22Rv1 (cell line): ENCODE results near the gene TMLHE.

Experiments
- ZFX ChIP-seq: fragments of 450-650 bp; IDR thresholded peaks from 2 replicates; pipeline ENCODE4 v1.6.1; 2017; ENCODE audit warnings: antibody characterized with exemption, borderline replicate concordance
- TF ChIP-seq, protein P1 (sequence below): fragments of 450-650 bp; IDR thresholded peaks from 2 replicates; pipeline ENCODE4 v1.5.1; 2017; ENCODE audit warnings: mild to moderate bottlenecking

DNA sequence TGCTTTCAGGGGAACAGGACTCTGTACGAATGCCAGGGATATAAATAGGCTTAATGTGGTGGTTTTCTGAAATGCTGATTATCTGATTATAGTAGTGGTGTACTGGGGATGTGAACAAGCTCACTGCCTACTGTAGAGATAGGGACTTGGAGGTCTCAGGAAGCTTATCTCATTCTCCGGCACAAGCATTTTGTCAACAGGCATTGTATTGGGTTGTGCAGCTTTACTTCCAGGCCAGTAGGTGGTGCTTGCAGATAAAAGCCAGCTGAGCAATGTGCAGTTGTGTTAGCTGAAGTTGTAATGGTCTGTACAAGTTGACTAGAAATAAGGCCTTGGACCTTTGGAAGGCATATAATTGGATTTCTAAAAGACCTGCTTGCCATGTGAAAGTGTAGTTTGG, 49.5 kb upstream of the TMLHE start:
- TF ChIP-seq, protein P1, sequence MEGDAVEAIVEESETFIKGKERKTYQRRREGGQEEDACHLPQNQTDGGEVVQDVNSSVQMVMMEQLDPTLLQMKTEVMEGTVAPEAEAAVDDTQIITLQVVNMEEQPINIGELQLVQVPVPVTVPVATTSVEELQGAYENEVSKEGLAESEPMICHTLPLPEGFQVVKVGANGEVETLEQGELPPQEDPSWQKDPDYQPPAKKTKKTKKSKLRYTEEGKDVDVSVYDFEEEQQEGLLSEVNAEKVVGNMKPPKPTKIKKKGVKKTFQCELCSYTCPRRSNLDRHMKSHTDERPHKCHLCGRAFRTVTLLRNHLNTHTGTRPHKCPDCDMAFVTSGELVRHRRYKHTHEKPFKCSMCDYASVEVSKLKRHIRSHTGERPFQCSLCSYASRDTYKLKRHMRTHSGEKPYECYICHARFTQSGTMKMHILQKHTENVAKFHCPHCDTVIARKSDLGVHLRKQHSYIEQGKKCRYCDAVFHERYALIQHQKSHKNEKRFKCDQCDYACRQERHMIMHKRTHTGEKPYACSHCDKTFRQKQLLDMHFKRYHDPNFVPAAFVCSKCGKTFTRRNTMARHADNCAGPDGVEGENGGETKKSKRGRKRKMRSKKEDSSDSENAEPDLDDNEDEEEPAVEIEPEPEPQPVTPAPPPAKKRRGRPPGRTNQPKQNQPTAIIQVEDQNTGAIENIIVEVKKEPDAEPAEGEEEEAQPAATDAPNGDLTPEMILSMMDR: peak; percentile 38
- no peak for TF ChIP-seq ZFX
